ENCODE measurements around the gene MTERF1.

MTERF1 gene

GRCh38 chr7:91827169-91827568, 53.3 kb downstream of the MTERF1 start:
- DNase-seq: no peak

- no peak for DNase-seq
These were observed 54.1 kb downstream of the MTERF1 start for GRCh38 chr7:91826377-91826776.

- DNase-seq: no peak
These were observed 56.3 kb downstream of the MTERF1 start for GRCh38 chr7:91824201-91824600.

All from femur (tissue), 1 donor.